C4-2B (cell line): ENCODE measurements around the gene JARID2.

Source experiments
- H3K27ac ChIP-seq: fragments of 450-650 bp; 2 replicates; pipeline ENCODE4 v1.5.1; 2017
- ZFX ChIP-seq: fragments of 450-650 bp; IDR thresholded peaks from 2 replicates; pipeline ENCODE4 v1.6.1; 2017
- TF ChIP-seq, protein P1 (sequence below): fragments of 450-650 bp; conservative IDR thresholded peaks from 2 replicates; pipeline ENCODE4 v1.5.1; 2017; ENCODE audit warnings: mild to moderate bottlenecking

Gene JARID2

DNA sequence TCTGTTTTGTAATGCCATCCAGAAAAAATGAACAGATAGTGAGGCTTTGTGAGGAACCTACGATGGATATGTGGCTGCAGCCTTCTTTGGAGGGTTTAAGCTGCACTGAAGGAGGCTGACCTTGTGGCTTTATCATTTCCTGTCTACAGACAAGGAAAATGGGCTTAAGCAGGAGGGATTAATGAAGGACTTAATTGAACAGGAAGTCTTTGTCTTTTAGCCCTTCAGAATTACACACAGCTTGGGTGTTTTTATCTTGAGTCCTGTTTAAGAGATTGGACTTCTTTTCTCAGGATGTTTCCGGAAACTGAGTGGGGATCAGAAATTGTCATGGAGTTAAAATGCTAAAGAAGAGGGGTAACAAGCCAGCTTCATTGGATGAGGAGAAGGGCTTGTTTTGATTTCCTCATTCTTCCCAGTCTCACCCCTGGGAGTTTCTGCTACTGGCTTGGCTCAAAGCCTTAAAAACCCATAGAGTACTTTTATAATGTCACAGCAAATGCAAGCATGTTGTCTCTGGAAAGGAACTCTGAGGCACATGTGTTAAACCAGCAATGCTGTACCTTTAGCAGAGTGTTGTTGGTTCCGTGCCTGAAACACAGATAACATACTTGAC lies 193.6 kb downstream of the JARID2 start:
- TF ChIP-seq ZFX, result no peak
- TF ChIP-seq, protein P1, sequence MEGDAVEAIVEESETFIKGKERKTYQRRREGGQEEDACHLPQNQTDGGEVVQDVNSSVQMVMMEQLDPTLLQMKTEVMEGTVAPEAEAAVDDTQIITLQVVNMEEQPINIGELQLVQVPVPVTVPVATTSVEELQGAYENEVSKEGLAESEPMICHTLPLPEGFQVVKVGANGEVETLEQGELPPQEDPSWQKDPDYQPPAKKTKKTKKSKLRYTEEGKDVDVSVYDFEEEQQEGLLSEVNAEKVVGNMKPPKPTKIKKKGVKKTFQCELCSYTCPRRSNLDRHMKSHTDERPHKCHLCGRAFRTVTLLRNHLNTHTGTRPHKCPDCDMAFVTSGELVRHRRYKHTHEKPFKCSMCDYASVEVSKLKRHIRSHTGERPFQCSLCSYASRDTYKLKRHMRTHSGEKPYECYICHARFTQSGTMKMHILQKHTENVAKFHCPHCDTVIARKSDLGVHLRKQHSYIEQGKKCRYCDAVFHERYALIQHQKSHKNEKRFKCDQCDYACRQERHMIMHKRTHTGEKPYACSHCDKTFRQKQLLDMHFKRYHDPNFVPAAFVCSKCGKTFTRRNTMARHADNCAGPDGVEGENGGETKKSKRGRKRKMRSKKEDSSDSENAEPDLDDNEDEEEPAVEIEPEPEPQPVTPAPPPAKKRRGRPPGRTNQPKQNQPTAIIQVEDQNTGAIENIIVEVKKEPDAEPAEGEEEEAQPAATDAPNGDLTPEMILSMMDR, result no peak
- H3K27ac ChIP-seq, result no peak overlapping the region

DNA sequence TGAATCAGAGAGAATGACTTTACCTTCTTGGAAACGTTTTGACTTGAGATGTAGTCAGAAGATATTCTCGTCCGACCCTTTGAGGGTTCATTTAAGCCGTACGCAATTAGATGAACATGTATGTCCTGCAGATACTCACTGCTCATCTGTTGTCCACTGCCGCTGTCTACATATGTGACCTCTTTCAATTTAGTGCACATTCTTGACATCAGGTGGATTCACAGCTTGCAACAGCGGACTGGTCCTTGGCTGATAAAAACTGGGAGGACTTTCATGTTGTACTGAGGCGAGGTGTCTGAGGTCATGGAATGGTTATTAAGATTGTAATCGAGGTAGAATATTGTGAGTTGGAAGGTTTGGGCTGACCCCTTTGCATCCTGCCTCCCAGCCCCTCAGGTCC lies 194.2 kb downstream of the JARID2 start:
- TF ChIP-seq ZFX, result no peak
- TF ChIP-seq, protein P1, result no peak
- no peak overlapping the region for H3K27ac ChIP-seq

DNA sequence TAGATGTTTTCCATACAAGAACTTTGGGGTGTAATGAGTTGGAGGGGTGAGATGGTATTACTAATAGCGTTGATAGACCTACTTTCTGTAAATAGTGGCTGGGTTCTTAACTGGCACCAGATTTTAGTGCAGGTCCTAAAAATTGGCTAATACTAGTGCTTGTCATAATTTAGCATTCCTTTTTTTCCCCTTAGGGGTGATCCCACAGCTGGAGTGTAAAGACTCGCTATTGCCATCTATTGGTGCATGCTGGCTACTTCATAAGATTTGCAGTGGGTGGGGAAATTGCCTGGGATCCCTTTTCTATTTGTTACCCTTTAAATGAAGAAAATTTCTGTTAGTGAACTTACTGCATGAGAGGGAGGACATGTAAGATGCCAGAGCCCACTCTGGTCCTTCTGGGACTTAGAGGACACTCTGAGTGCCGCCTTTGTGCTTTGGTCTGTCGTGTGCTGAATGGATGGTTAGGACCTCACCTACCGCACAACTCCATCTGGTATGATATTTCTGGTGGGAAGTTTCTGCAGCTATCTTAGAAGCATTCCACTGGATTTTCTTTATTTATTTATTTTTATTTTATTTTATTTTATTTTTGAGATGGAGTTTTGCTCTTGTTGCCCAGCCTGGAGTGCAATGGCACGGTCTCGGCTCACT lies 195.5 kb downstream of the JARID2 start:
- TF ChIP-seq, protein P1, result peak; percentile 89
- no peak for TF ChIP-seq ZFX

DNA sequence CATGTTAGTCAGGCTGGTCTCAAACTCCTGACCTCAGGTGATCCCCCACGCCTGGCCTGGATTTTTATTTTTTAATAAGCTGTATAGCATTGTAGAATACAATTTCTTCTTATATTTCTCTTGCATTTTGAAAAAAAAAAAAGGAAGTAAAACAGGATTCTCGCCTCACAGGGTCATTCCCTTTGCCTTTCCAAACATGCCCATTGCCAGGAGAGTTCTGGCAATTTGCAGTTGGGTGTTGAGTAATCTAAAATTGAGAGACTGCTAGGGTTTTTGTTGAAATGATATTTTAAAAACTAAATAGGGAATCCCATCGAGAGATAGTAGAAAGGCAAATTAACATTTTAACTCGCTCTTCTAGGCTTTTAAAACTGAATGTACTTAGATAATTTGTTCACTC lies 196.1 kb downstream of the JARID2 start:
- H3K27ac ChIP-seq, result no peak overlapping the region
- TF ChIP-seq ZFX, result no peak
- TF ChIP-seq, protein P1, result no peak

More for the DNA sequence above, 195.5 kb downstream of the JARID2 start:
- no peak overlapping the region for H3K27ac ChIP-seq

DNA sequence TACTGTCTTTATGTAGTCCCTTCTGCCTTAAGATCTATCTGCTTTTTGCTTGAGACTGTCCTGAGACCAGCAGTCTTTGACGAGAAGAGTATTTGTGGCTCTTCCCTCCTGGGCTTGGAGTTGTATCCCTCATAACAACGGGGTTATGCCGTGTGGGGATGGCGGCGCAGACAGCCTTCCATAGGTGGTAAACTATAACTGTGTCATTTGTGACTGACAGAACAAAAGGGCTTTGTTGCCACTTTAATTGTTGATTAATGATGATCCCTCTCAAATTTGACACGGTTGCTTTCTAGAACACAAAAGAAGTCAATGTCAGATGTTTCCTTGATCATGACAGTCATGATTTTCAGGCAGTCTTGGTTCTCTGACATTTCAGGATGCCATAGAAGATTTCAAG lies 196.6 kb downstream of the JARID2 start:
- TF ChIP-seq ZFX, result no peak
- TF ChIP-seq, protein P1, result no peak
- no peak overlapping the region for H3K27ac ChIP-seq

DNA sequence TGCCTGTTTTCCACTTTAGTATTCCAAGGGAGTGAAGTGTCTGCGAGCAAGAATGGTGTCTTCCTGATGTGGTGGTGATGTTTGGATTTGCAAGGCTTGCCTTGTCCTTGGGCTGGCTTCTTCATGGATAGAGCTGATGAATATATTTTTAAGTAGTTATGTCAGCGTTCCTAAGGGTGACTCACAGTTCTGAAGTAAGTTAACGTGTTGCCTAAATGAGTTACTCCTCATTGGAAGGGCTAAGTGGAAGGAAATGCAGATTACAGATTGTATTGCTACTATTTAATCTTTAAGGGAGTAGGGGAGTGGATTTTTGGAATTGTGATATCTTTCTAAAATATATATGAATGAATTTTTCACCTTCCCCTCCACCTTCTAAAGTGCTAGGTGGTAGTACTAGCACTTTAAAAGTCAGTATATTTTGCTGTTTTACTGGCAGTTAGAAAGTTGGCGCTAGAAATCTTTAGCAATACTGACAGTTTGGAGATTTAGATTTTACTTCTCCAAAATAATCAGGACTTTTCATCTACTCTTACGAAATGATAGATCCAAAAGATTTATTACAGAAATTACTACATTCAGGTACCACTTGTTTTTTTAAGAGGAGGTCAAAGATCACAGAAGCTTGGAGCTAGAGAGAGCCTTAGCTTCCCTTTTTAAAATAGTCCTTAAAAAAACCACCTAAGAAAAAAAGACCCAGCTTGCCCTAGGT lies 197.4 kb downstream of the JARID2 start:
- TF ChIP-seq ZFX, result no peak
- TF ChIP-seq, protein P1, result no peak
- H3K27ac ChIP-seq, result no peak overlapping the region
